Measurements from ENCODE around the gene MAP1B. TPM values are rescaled to one million over a fixed set of nuclear protein-coding genes. Genes with fewer than 3 reads are reported as not detected.
"Not testable (repeated sequence)": the region's sequence is repeated elsewhere in the genome, so short reads cannot be mapped to it uniquely, and the experiment has no call there.

MAP1B gene
- 218 TPM for total RNA-seq

- DNase-seq (ENCODE audit: low spot score) (peak; percentile 81), ATAC-seq (peak; percentile 85)
- intact Hi-C loops (cut with DNase I) = no loop called here
Observed at GRCh38 chr5:72107131-72107900, at the start of gene MAP1B. Gene MAP1B (plus strand): TSS chr5:72107475. CDS start chr5:72107532, 57 bp downstream.

GRCh38 chr5:72057816-72058215 is 49.5 kb upstream of the MAP1B start:
- intact Hi-C loops (cut with DNase I) = no loop called here
- no peak for ATAC-seq
- DNase-seq (ENCODE audit: low spot score) = no peak

- ATAC-seq (no peak), DNase-seq (ENCODE audit: low spot score) (no peak)
- intact Hi-C loops (cut with DNase I) = no loop called here
Observed at GRCh38 chr5:72063219-72063819, 44.0 kb upstream of the MAP1B start.

GRCh38 chr5:72064801-72065570 is 42.3 kb upstream of the MAP1B start:
- DNase-seq (ENCODE audit: low spot score) (no peak), ATAC-seq (no peak)
- intact Hi-C loops (cut with DNase I) = no loop called here

GRCh38 chr5:72065751-72066255 is 41.5 kb upstream of the MAP1B start:
- ATAC-seq = no peak
- no peak for DNase-seq (ENCODE audit: low spot score)
- intact Hi-C loops (cut with DNase I) = no loop called here

- ATAC-seq (no peak), DNase-seq (ENCODE audit: low spot score) (no peak)
- intact Hi-C loops (cut with DNase I) = no loop called here
Observed at GRCh38 chr5:72066705-72067107, 40.6 kb upstream of the MAP1B start.

- ATAC-seq (no peak), DNase-seq (ENCODE audit: low spot score) (no peak)
- intact Hi-C loops (cut with DNase I) = no loop called here
Observed at GRCh38 chr5:72067682-72068470, 39.4 kb upstream of the MAP1B start.

GRCh38 chr5:72070529-72070928 is 36.7 kb upstream of the MAP1B start:
- intact Hi-C loops (cut with DNase I) = no loop called here
- no peak for ATAC-seq

GRCh38 chr5:72071906-72072305 is 35.4 kb upstream of the MAP1B start:
- ATAC-seq (no peak), DNase-seq (ENCODE audit: low spot score) (no peak)
- intact Hi-C loops (cut with DNase I) = no loop called here

More at GRCh38 chr5:72070529-72070928, 36.7 kb upstream of the MAP1B start:
- DNase-seq (ENCODE audit: low spot score) = no peak

- DNase-seq (ENCODE audit: low spot score) (no peak), ATAC-seq (no peak)
- intact Hi-C loops (cut with DNase I) = no loop called here
Observed at GRCh38 chr5:72074251-72074650, 33.0 kb upstream of the MAP1B start.

- DNase-seq (ENCODE audit: low spot score) = no peak
- intact Hi-C loops (cut with DNase I) = loop anchor here (5.0 kb wide), 1 partner anchor 178 kb away; no protein-coding TSS in a partner anchor
- no peak for ATAC-seq
Observed at GRCh38 chr5:72075461-72075860, 31.8 kb upstream of the MAP1B start.

- intact Hi-C loops (cut with DNase I) = loop anchor here (5.0 kb wide), 1 partner anchor 179 kb away; no protein-coding TSS in a partner anchor
- no peak for DNase-seq (ENCODE audit: low spot score)
- ATAC-seq = no peak
Observed at GRCh38 chr5:72076621-72077300, 30.5 kb upstream of the MAP1B start.

- DNase-seq (ENCODE audit: low spot score) = no peak
- no peak for ATAC-seq
- intact Hi-C loops (cut with DNase I) = loop anchor here (5.0 kb wide), 1 partner anchor 180 kb away; no protein-coding TSS in a partner anchor
Observed at GRCh38 chr5:72077390-72077789, 29.9 kb upstream of the MAP1B start.

- no peak for ATAC-seq
- no peak for DNase-seq (ENCODE audit: low spot score)
- intact Hi-C loops (cut with DNase I) = loop anchor here (5.0 kb wide), 1 partner anchor 182 kb away; no protein-coding TSS in a partner anchor
Observed at GRCh38 chr5:72079288-72079687, 28.0 kb upstream of the MAP1B start.

- intact Hi-C loops (cut with DNase I) = no loop called here
- DNase-seq (ENCODE audit: low spot score) = no peak
- no peak for ATAC-seq
Observed at GRCh38 chr5:72082048-72082447, 25.2 kb upstream of the MAP1B start.

- intact Hi-C loops (cut with DNase I) = no loop called here
- DNase-seq (ENCODE audit: low spot score) = no peak
- ATAC-seq = peak; percentile 37
Observed at GRCh38 chr5:72084876-72085275, 22.4 kb upstream of the MAP1B start.

- DNase-seq (ENCODE audit: low spot score) = no peak
- intact Hi-C loops (cut with DNase I) = no loop called here
- peak; percentile 88 for ATAC-seq
Observed at GRCh38 chr5:72085319-72085718, 22.0 kb upstream of the MAP1B start.

- ATAC-seq; DNase-seq (ENCODE audit: low spot score); intact Hi-C loops (cut with DNase I): not testable (repeated sequence)
Observed at GRCh38 chr5:72089713-72090112, 17.6 kb upstream of the MAP1B start.
